NAMALWA (cell line): ENCODE measurements around the gene NUBP1.

Experiments
- DNase-seq: peaks from one replicate; pipeline ENCODE4 v3.0.0-alpha.2; 2015; ENCODE audit warnings: low spot score

NUBP1 gene

DNA sequence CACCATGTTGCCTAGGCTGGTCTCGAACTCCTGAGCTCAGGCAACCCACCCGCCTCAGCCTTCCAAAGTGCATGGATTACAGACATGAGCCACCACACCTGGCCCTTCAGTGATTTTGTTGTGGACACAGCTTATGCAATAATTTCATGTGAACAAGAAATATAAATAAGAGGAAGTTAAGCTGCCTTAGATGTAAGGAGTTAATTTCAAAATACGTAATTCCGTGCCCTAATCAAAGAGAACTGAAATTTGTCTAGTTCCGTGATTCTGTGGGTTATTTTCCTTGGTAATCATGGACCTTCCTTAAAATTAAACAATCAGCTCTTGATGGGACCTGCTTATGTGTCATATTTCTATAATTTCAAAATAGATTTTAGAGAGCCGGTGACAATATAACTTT is 63.1 kb downstream of the NUBP1 start:
- no peak for DNase-seq

DNA sequence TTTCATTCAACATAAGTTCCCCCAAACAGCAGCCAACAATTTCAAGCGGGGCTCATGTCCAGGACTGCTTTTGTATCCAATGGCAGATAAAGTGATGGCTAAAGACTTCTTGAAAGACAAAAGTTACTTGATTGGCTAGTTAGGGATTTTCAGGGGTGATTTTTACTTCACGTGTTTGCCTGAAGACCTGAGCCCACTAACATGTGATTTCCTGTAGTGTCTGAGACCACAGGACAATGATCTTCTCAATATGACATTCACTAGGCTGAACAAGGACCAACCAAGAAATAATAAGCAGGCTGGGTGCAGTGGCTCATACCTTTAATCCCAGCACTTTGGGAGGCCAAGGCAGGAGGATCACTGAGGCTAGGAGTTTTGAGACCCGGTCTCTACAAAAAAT is 64.6 kb downstream of the NUBP1 start:
- no peak for DNase-seq

DNA sequence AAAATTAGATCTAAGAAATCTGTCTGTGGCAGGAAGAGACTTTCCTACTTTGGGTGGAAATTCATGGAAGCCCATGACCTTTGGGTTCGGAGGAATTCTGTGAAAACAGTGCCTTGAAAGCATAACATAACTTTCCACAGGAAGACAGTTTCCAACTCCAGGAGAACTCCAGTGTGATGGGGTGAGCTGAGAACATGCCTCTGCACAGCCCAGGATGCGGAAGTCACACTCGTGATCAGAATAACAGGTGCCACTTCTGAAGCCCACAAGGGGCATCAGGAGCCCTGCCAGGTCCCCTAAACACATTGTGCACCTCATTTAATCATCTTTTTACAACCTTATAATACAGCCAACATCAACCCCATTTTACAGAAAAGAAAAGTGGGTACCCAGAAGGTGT is 65.2 kb downstream of the NUBP1 start:
- no peak for DNase-seq

DNA sequence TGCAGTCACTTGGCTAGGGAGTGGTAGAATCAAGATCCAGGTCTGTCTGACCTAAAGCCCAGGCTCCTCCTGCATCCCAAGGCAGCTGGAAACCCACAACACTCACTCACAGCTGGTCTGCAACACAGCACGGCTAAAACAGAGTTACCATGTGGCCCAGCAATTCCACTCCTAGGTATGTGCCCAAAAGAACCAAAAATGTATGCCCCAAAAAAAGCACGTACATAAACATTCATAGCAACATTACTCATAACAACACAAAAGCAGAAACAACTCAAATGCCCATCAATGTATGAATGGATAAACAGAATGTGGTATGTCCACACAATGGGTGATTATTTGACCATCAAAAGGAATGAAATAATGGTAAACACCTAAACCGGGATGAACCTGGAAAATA is 66.1 kb downstream of the NUBP1 start:
- DNase-seq: no peak

DNA sequence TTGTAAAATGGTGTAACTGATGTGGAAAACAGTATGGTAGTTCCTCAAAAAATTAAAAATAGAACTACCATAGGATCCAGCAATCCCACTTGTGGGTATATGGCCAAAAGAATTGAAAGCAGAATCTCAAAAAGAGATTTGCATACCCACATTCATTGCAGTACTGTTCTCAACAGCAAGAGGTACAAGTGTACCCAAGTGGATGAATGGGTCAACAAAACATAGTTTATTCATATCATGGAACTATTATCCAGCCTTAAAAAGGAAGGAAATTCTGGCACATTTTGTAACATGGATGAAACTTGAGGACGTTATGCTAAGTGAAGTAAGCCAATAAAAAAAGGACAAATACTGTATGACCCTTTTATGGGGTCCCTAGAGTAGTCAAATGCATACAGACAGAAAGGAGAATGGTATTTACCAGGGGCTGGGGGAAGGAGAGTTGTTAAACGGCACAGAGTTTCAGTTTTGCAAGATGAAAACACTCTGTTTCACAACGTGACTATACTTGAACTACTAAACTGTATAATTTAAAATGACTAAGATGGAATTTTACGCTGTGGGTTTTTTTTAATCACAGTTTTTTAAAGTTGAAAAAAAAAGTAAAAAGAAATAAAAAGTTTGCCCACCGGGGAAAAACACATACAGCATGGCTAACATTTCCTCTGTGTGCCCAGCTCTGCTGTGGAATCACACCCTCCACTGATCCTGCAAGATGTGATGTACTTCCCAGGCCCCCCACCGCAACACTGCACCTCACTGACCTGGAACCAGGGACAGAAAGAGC is 68.9 kb downstream of the NUBP1 start:
- DNase-seq: peak; percentile 50

DNA sequence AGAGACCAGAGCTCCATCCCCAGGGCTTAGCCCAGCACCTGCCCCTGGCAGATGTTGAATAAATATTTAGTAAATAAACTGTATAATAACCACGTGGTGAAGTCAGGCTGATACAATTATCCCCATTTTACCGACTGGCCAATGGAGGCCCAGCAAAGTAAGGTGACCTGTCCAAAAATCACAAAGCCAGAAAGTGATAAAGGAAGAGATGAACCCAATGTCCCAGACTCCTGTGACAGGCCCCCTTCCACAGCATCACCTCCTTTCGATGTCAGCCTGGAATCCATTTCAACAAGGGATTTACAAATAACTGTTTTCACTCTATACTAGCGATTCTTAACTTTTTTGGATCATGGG is 69.4 kb downstream of the NUBP1 start:
- DNase-seq: peak; percentile 12

DNA sequence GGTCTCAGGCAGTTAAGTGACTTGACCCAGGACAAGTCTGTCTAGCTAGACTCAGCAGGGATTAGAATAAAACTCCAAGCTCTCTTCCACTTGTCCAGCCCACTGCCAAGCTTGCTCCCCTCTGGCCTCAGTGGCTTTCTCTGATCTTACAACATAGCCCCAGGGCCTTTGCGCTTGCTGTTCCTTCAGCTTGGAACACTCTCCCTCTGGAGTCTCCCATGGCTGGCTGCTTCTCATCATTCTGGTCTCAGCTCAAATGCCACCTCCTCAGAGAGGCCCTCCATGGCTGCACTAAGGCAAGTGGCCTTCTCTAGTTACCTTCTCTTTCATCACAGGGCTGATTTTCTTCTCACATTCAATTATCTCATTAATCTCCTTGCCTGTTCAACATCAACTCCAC is 73.9 kb downstream of the NUBP1 start:
- DNase-seq: no peak

DNA sequence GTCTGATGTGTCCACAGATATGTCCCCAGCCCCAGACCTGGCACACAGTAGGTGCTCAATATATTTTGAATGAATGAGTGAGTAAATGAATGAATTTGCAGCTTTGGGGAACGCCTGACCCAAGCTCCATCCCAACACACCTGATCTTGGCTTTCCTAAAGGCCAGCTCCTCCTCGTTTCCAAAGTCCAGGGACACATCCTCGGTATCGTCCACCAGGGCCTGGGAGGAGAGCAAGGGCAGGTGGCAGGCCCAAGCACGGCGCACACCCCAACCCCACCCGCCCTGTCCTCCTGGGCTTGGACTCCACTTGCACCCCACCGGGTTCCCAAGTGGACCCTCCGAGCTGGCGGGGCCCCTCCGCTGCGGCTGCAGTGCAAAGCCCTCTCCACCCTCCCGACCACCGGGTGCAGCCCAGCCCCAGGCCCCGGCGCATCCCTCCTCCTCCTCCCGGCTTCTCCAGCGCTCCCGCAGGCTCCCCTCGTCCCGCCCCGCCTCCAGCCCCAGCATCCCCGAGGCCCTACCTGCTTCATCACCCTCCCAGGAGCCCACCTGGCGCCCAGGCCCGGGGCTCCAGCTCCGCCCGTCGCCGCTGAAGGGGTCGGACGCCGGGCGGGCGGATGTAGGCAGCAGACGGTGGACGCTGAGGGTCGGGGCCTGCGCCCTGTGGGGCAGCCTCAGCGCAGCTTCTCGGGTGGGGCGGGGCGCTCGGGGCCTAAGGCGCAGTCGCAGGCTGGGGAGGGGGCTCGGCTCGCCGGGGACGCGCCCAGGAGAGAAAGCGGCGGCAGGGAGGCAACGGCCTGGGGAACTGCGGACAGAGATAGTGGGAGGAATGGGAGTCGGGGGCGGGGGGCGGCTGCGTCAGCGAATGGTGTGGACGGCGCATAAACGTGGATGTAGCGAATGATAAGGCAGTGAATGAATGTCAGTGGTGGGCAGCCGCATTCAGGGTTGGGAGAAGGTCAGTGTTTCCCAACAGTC is 74.6 kb downstream of the NUBP1 start, which contains the start of gene TVP23A:
TSS of gene TVP23A (minus strand) at position 832 of the 979 bp plus-strand sequence. CDS start at position 531, 301 bp downstream.
- no peak for DNase-seq
